HG02840 (cell line): Measurements from ENCODE around the gene CCDC27.
"Not testable (repeated sequence)": the region's sequence is repeated elsewhere in the genome, so short reads cannot be mapped to it uniquely, and the experiment has no call there.

ENCODE experiments used
- ATAC-seq: cut with Tn5 transposase; IDR thresholded peaks from one replicate; pipeline ENCODE4 v1.9.1; 2021; ENCODE audit warnings: mild to moderate bottlenecking, moderate library complexity, moderate number of reproducible peaks; ENCODE audit not compliant: unreplicated experiment, low FRiP score

CCDC27 gene

DNA sequence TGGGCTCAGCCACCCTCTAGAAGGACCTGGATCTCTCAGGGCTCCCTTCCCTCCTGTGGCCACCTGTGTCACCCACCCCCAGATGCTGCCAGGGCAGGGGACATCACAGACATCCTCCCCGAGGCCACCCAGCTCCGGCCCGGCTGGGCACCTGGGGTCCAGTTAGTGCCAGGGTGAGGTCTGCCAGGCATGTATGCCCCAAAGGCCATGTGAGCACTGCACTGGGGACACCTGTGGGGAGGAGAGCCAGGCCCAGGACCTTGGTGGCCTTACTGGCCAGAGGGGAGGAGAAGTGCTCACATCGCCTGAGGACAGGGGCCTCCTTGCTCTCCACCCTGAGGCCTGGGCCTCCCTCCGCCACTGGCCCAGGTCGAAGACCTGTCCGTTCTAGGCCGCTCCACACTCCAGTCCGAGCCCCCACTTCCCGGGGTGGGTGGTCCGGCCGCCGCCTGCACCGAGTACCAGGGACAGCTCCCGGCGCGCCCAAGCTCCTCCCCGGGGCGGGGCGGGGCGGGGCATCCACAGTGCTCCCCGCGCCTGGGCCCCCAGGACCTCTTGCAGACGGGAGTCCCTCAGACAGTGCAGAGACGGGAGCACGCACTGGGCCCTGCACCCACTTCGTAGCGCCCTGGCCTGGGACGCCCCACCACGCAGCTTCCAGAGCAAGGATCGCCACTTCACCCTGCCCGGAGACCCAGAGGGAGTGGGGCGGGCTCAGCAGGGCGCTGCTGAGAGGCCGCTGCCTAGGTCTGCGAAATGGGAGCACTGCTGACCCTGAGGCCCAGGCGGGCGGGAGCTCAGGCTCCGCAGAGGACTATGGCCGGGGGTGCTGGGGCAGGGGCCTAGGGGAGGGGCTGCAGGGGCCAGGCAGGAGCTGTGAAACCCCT is 34.3 kb upstream of the CCDC27 start:
- no peak for ATAC-seq

DNA sequence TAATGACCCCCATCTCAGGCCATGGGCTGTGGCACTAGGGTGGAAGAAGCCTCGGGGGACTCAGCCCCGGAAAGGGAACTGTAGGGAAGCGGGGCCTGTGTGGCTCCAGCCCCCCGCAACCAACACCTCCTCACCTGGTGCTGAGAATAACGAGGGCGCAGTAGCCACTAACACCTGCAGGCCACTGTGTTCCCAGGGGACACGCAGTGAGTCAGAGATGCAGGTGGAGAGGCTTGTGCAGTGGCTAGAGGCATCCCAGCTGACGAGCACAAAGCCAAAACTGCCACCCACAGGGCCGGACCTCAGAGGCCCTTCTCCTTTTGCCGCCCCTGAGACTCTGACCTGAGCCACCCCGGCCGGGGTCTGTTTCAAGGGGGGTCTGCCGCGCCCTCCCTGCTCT is 33.5 kb upstream of the CCDC27 start:
- ATAC-seq, result no peak

DNA sequence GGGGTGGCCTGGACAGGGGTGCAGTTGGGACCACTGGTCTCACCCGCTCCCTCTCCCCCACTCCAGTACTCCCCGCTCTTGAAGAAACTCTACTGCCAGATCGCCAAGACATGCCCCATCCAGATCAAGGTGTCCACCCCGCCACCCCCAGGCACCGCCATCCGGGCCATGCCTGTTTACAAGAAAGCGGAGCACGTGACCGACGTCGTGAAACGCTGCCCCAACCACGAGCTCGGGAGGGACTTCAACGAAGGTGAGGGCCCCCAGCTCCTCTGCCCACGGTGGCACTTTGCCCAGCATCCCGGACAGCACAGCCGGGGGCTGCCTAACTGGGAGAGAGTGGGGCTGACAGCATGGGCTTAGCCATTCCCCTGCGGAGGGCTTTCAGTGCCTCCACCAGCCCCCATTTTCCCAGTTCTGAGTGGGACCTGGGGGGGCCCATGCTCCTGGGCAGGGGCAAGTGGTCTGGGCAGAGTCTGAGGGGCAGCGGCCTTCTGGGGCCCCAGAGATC is 30.2 kb upstream of the CCDC27 start:
- ATAC-seq, result no peak

- no peak for ATAC-seq
These were observed 29.4 kb upstream of the CCDC27 start for GRCh38 chr1:3722846-3723245.

DNA sequence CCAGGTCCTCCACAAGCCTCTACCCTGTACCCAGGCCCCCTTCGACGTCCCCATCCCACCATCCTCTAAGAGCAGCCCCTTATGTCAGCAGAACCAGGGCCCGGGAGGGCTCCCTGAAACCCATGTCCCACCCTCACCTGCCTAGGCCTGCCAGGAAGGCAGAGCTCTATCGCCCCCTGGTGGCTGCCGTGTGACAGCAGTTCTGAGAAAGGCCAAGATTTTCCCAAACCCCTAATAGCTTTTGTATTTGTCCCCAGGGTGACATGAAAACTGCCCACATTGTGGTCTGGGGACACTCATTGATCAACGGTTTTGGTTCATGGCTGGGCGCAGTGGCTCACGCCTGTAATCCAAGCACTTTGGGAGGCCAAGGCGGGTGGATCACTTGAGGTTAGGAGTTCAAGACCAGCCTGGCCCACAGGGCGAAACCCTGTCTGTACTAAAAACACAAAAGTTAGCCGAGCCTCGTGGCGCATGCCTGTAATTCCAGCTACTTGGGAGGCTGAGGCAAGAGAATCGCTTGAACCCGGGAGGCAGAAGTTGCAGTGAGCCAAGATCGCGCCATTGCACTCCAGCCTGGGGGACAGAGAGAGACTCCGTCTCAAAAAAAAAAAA is 27.7 kb upstream of the CCDC27 start:
- ATAC-seq, result not testable (repeated sequence)

GRCh38 chr1:3725366-3725765 is 26.9 kb upstream of the CCDC27 start:
- ATAC-seq, result no peak

GRCh38 chr1:3727042-3727824 is 25.0 kb upstream of the CCDC27 start:
- ATAC-seq, result no peak

DNA sequence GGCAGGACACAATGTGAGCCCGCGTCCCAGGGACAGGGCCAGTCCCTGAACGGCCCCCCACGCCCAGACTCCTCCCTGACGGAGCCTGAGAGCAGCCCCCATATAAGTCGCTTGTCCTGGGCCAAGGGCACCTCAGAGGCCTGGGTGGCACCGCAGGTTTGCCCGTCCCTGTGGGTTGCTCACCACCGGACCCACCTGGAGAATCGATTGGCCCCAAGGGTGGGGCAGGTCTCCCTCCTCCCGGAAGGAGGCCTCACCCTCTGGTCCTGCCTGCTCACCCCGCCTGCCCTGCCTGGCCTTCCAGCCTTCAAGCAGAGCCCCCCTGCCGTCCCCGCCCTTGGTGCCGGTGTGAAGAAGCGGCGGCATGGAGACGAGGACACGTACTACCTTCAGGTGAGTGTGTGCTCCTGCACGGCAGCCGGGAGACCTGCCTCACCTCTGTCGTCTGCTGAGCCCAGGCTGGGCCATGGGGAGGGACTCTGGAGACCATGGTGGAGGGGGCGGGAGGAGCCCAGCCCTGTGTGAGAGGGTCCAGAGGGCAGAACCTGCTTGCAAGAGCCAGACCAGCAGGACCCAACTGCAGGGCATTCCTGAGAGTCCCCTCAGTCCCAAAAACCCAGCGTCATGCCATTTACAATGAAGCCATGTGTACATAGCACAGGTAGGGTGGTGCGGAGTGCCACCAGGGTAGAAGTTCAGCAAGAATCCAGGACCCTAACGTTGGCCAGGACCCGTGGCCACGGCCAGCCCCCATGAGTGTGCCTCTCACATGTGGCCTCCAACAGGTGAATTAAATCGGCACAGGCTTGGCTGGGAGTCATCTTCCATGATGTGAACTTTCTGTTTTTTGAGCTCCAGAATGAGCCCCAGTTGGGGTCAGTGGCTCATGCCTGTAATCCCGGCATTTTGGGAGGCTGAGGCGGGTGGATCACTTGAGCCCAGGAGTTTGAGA is 24.1 kb upstream of the CCDC27 start:
- ATAC-seq, result no peak

DNA sequence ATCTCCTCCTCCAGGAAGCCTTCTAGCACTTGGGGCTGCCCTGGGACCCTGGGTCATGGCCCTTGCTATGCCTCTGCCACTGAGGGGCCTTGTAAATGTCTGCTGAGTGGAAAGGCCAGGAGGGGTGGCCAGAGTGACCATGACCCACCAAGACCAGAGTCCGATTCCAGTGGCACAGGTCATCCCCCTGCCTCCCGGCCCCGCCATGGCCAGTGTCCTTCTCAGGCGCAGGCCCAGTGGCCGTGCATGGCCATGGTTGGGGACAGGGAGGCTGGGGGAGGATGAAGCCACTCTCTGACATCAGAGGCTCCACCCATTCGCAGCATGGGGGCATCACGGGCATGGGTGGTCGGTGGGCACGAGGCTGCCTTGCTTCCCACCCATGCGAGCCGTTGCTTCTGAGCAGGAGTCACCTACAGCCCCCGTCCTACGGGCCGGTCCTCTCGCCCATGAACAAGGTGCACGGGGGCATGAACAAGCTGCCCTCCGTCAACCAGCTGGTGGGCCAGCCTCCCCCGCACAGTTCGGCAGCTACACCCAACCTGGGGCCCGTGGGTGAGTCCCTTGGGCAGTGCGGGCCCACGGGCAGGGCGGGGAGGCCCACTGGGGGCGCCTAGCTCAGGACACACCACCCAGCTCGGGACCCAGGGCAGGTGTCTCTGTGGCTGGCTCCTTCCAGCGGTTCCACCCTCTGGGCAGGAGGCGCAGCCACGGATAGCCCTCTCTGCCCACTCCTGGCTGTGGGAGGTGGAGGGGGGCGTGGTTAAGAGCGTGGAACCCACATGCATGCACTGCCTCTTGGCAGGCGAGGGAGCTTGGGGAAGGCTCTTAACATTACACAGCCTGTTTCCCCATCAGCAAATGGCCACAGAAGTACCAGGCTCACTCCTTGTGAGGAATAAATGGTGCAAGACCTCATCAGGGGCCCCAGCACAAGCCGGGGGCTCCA is 22.4 kb upstream of the CCDC27 start:
- ATAC-seq, result no peak

GRCh38 chr1:3730543-3731247 is 21.6 kb upstream of the CCDC27 start:
- ATAC-seq, result no peak

- ATAC-seq, result no peak
These were observed 20.4 kb upstream of the CCDC27 start for GRCh38 chr1:3731583-3732433.

- no peak for ATAC-seq
These were observed 19.7 kb upstream of the CCDC27 start for GRCh38 chr1:3732434-3733093.

GRCh38 chr1:3733094-3733882 is 19.0 kb upstream of the CCDC27 start:
- no peak for ATAC-seq

DNA sequence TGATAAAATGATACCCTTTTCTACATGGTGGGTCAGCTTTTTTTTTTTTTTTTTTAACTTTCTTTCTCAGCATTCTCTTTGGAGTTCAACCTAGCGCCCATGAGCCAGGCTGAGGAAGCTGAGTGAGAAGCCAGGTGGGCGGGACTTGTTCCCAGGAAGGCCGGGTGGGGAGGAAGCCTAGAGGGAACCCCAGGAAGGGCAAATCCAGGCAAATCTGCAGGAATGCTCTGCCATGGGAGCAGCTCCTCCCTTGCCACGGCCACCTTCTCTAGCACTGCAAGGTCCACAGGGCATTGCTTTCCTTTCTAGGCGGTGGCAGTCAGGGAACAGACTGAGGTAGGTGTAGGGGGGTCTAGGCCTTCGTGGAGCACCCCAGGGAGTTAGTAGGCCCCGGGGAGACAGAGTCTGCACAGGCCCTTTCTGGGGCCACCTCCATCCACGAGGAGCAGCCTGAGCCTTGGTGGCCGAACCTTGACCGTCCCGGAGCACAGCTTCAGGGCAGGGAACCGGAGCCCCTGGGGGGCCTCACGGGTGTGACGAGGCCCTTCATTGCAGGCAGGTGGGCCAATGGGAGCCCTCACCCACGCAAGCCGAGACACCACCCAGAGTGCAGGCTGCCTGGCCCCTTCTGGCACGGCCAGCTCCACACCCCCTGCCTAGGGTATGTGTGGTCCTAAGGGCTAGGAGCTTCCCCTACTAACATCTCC is 18.2 kb upstream of the CCDC27 start:
- no peak for ATAC-seq

DNA sequence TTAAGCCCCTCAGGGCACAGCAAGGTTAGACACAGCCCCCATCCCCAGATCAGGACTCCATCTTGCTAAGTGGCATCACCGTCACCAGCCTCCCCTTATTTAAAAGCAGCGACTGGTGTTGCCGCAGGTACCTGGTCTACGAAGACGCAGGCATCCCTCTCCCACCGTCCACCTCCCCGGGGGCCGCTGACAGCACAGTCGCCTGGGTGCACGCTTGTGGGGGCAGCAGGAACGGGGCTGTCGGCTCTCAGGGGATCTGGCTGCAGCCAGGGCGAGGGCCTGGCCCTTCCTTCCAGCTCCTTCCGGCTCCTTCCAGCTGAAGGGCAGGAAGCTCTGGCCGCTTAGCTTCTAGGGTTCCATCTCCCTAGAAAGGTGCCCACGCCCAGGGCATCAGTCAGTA is 17.6 kb upstream of the CCDC27 start:
- no peak for ATAC-seq
